Bronchial epithelial cell (primary cell): ENCODE data around the gene SPINK1. TPM values are rescaled to one million over a fixed set of nuclear protein-coding genes. Genes with fewer than 3 reads are reported as not detected.

ENCODE experiments used
- DNase-seq: peaks from one replicate; pipeline ENCODE4 v3.0.0-alpha.2; 2010; ENCODE audit warnings: low read depth
- FAIRE-seq: peaks from 2 replicates; lab custom pipeline; 2011; peaks lifted over from hg19 to GRCh38; lab: Jason Lieb, UNC
- H3K27me3 ChIP-seq: 2 replicates; pipeline ENCODE4 v1.5.1; 2011; ENCODE audit warnings: low read length; ENCODE audit not compliant: control insufficient read depth, insufficient read depth
- H3K36me3 ChIP-seq: 2 replicates; pipeline ENCODE4 v1.5.1; 2011; ENCODE audit warnings: low read length; ENCODE audit not compliant: control insufficient read depth, insufficient read depth
- H3K4me3 ChIP-seq: 2 replicates; pipeline ENCODE4 v1.5.1; 2011; ENCODE audit warnings: mild to moderate bottlenecking, low read depth, low read length, control low read depth
- CTCF ChIP-seq: IDR thresholded peaks from 2 replicates; pipeline ENCODE4 v1.5.1; 2011; ENCODE audit warnings: mild to moderate bottlenecking, moderate library complexity, low read length, control low read depth, inconsistent platforms; ENCODE audit not compliant: insufficient read depth, severe bottlenecking
- total RNA-seq: library from RNA; depleted of rRNA; stranded (reverse); fragments of >200 nt; gene quantifications from 2 replicates; pipeline ENCODE4 v1.2.1, GENCODE V29; 2014

SPINK1 gene
- total RNA-seq, 1 donor from 2014 or later: 1.1 TPM

- FAIRE-seq (no peak), DNase-seq (no peak)
- H3K36me3 ChIP-seq: no peaks in the 10 kb centered on the region
- H3K4me3 ChIP-seq: no peak overlapping the region
- H3K27me3 ChIP-seq: peaks cover 2% of the 10 kb centered on the region
- no peak for TF ChIP-seq CTCF
These were observed 20.9 kb upstream of the SPINK1 start for GRCh38 chr5:147852365-147852764.

GRCh38 chr5:147851578-147851977, 20.1 kb upstream of the SPINK1 start:
- peaks cover 2% of the 10 kb centered on the region for H3K27me3 ChIP-seq
- no peak for TF ChIP-seq CTCF
- no peak overlapping the region for H3K4me3 ChIP-seq
- H3K36me3 ChIP-seq: no peaks in the 10 kb centered on the region
- no peak for DNase-seq
- FAIRE-seq: no peak

GRCh38 chr5:147849226-147849625, 17.8 kb upstream of the SPINK1 start:
- Histone ChIP-seq H3K36me3 (no peaks in the 10 kb centered on the region), H3K27me3 (no peaks in the 10 kb centered on the region), H3K4me3 (no peak overlapping the region)
- no peak for FAIRE-seq
- TF ChIP-seq CTCF: no peak
- DNase-seq: no peak

GRCh38 chr5:147845618-147846017, 14.1 kb upstream of the SPINK1 start:
- no peak for TF ChIP-seq CTCF
- Histone ChIP-seq H3K27me3 (peaks cover 1% of the 10 kb centered on the region), H3K36me3 (no peaks in the 10 kb centered on the region), H3K4me3 (no peak overlapping the region)
- DNase-seq (no peak), FAIRE-seq (no peak)

- DNase-seq (no peak), FAIRE-seq (no peak)
- no peak overlapping the region for H3K4me3 ChIP-seq
- H3K27me3 ChIP-seq: peaks cover 1% of the 10 kb centered on the region
- no peaks in the 10 kb centered on the region for H3K36me3 ChIP-seq
- TF ChIP-seq CTCF: no peak
These were observed 13.4 kb upstream of the SPINK1 start for GRCh38 chr5:147844846-147845245.

GRCh38 chr5:147842869-147843268, 11.4 kb upstream of the SPINK1 start:
- no peak for TF ChIP-seq CTCF
- FAIRE-seq: no peak
- Histone ChIP-seq H3K4me3 (no peak overlapping the region), H3K27me3 (peaks cover 1% of the 10 kb centered on the region), H3K36me3 (no peaks in the 10 kb centered on the region)
- DNase-seq: no peak
